Neural cell (in vitro differentiated cells): ENCODE data around the gene XIRP1. TPM values are rescaled to one million over a fixed set of nuclear protein-coding genes. Genes with fewer than 3 reads are reported as not detected.

Experiments
- H2AFZ ChIP-seq: fragments of 200-600, 300-800 bp; sonication (generic), shearing (Covaris generic); 2 replicates; pipeline ENCODE4 v1.6.0; 2014; ENCODE audit warnings: low read depth, mild to moderate bottlenecking, antibody characterized with exemption, low read length, moderate library complexity
- H3F3A ChIP-seq: fragments of 200-600 bp; shearing (Covaris generic); 2 replicates; pipeline ENCODE4 v1.6.1; 2016; ENCODE audit warnings: mild to moderate bottlenecking, moderate library complexity, mixed read lengths, antibody characterized with exemption, low read length; ENCODE audit not compliant: insufficient read depth, poor library complexity, severe bottlenecking
- H3K27ac ChIP-seq: fragments of 200-600, 300-800 bp; sonication (generic), shearing (Covaris generic); 2 replicates; pipeline ENCODE4 v1.5.1; 2014; ENCODE audit warnings: mild to moderate bottlenecking, low read length, moderate library complexity
- H3K27me3 ChIP-seq: fragments of 300-800, 200-600 bp; sonication (generic), shearing (Covaris generic); 2 replicates; pipeline ENCODE4 v1.6.0; 2014; ENCODE audit warnings: mild to moderate bottlenecking, low read depth, low read length, moderate library complexity; ENCODE audit not compliant: insufficient read depth
- H3K36me3 ChIP-seq: fragments of 300-800, 200-600 bp; sonication (generic), shearing (Covaris generic); 2 replicates; pipeline ENCODE4 v1.5.1; 2014; ENCODE audit warnings: mild to moderate bottlenecking, antibody characterized with exemption, low read length, moderate library complexity; ENCODE audit not compliant: insufficient read depth
- H3K4me2 ChIP-seq: fragments of 300-800, 200-600 bp; sonication (generic), shearing (Covaris generic); 2 replicates; pipeline ENCODE4 v1.6.0; 2014; ENCODE audit warnings: mild to moderate bottlenecking, low read length
- H3K4me3 ChIP-seq: fragments of 300-800, 200-600 bp; sonication (generic), shearing (Covaris generic); 2 replicates; pipeline ENCODE4 v1.5.1; 2014; ENCODE audit warnings: mild to moderate bottlenecking, low read length, moderate library complexity
- H3K79me2 ChIP-seq: fragments of 200-600 bp; shearing (Covaris generic); replicated peaks from 2 replicates; pipeline ENCODE4 v1.6.0; 2014; ENCODE audit warnings: mild to moderate bottlenecking, low read length, moderate library complexity; ENCODE audit not compliant: insufficient read depth
- H3K9ac ChIP-seq: fragments of 300-800, 200-600 bp; sonication (generic), shearing (Covaris generic); 2 replicates; pipeline ENCODE4 v1.6.1; 2016; ENCODE audit warnings: mild to moderate bottlenecking, low read length, mixed read lengths
- H3K9me2 ChIP-seq: fragments of 200-600 bp; shearing (Covaris generic); 2 replicates; pipeline ENCODE4 v1.6.1; 2016; ENCODE audit warnings: mild to moderate bottlenecking, low read length, mixed read lengths; ENCODE audit not compliant: insufficient read depth
- H3K9me3 ChIP-seq: fragments of 200-600, 300-800 bp; sonication (generic), shearing (Covaris generic); 2 replicates; pipeline ENCODE4 v1.6.1; 2016; ENCODE audit warnings: mild to moderate bottlenecking, mixed run types, low read length, moderate library complexity, mixed read lengths
- H4K20me1 ChIP-seq: fragments of 200-600 bp; shearing (Covaris generic); 2 replicates; pipeline ENCODE4 v1.6.1; 2016; ENCODE audit warnings: mild to moderate bottlenecking, mixed run types; ENCODE audit not compliant: insufficient read depth
- EP300 ChIP-seq: fragments of 450-650 bp; conservative IDR thresholded peaks from 2 replicates; pipeline ENCODE4 v1.6.1; 2014; ENCODE audit warnings: antibody characterized with exemption, mild to moderate bottlenecking, moderate library complexity; ENCODE audit not compliant: poor library complexity, severe bottlenecking
- EZH2 ChIP-seq: fragments of 200-600, 300-800 bp; shearing (Covaris generic), sonication (generic); IDR thresholded peaks from 2 replicates; pipeline ENCODE4 v1.6.1; 2014; ENCODE audit warnings: antibody characterized with exemption, low read length, borderline replicate concordance, mild to moderate bottlenecking; ENCODE audit not compliant: insufficient read depth, poor library complexity, severe bottlenecking
- MXI1 ChIP-seq: fragments of 450-650 bp; conservative IDR thresholded peaks from 2 replicates; pipeline ENCODE4 v1.6.1; 2014; ENCODE audit warnings: antibody characterized with exemption, mild to moderate bottlenecking; ENCODE audit not compliant: poor library complexity, severe bottlenecking
- POLR2AphosphoS5 ChIP-seq: IDR thresholded peaks from 2 replicates; pipeline ENCODE4 v1.6.1; 2012
- RAD21 ChIP-seq: fragments of 450-650 bp; conservative IDR thresholded peaks from 2 replicates; pipeline ENCODE4 v1.6.1; 2014; ENCODE audit warnings: antibody characterized with exemption, mild to moderate bottlenecking, moderate library complexity
- SMC3 ChIP-seq: fragments of 450-650 bp; conservative IDR thresholded peaks from 2 replicates; pipeline ENCODE4 v1.6.1; 2014; ENCODE audit warnings: antibody characterized with exemption, mild to moderate bottlenecking, moderate library complexity; ENCODE audit not compliant: poor library complexity
- TAF1 ChIP-seq: IDR thresholded peaks from 2 replicates; pipeline ENCODE4 v1.6.1; 2012; ENCODE audit warnings: low read depth
- polyA plus RNA-seq: library from polyadenylated mRNA; depleted of rRNA; stranded (reverse); fragments of >200 nt; gene quantifications from 2 replicates; pipeline ENCODE4 v1.2.3, GENCODE V29; 2014
- small RNA-seq, 3 experiments: library from RNA; depleted of rRNA; stranded (forward); fragments of <200 nt; gene quantifications; one replicate each; pipeline ENCODE3, GENCODE V24; 2012
- TF ChIP-seq, protein P1 (sequence below): fragments of 450-650 bp; IDR thresholded peaks from 2 replicates; pipeline ENCODE4 v1.5.1; 2014; ENCODE audit warnings: antibody characterized with exemption, mild to moderate bottlenecking, moderate library complexity; ENCODE audit not compliant: poor library complexity, severe bottlenecking
- TF ChIP-seq, protein P2 (sequence below): IDR thresholded peaks from 2 replicates; pipeline ENCODE4 v1.6.1; 2012; ENCODE audit warnings: borderline replicate concordance

The XIRP1 gene
- polyA plus RNA-seq, 1 donor from 2014 or later: not detected

DNA sequence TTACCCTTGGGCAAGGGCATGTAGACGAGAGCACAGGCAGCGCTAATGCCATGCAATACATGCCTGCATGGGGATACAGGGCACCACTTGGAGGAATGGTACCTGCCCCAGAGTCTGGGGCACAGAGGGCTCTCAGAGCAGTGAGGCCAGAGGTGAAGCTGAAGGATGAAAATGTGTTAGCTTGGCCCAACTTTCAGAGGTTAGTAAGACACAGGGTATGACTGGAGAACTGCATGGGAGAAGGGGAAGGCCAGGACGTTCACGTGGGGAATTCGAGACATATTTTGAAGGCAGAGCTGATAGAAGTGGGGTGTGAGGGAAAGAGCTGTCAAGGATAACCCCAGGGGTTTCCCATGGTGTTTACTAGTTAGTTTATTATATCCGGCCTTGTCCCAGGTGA, 58.6 kb downstream of the XIRP1 start:
- Histone ChIP-seq H2AFZ (no peak overlapping the region), H3K9me3 (no peaks in the 10 kb centered on the region), H3F3A (no peaks in the 10 kb centered on the region), H3K27me3 (no peaks in the 10 kb centered on the region), H3K79me2 (no peaks in the 10 kb centered on the region), H3K27ac (no peak overlapping the region), H3K9ac (no peak overlapping the region), H3K36me3 (peaks cover 7% of the 10 kb centered on the region), H3K4me2 (no peak overlapping the region), H4K20me1 (no peaks in the 10 kb centered on the region), H3K4me3 (no peak overlapping the region), H3K9me2 (no peaks in the 10 kb centered on the region)
- no peak for TF ChIP-seq EP300
- TF ChIP-seq TAF1: no peak
- no peak for TF ChIP-seq MXI1
- TF ChIP-seq SMC3: no peak
- TF ChIP-seq, protein P1, sequence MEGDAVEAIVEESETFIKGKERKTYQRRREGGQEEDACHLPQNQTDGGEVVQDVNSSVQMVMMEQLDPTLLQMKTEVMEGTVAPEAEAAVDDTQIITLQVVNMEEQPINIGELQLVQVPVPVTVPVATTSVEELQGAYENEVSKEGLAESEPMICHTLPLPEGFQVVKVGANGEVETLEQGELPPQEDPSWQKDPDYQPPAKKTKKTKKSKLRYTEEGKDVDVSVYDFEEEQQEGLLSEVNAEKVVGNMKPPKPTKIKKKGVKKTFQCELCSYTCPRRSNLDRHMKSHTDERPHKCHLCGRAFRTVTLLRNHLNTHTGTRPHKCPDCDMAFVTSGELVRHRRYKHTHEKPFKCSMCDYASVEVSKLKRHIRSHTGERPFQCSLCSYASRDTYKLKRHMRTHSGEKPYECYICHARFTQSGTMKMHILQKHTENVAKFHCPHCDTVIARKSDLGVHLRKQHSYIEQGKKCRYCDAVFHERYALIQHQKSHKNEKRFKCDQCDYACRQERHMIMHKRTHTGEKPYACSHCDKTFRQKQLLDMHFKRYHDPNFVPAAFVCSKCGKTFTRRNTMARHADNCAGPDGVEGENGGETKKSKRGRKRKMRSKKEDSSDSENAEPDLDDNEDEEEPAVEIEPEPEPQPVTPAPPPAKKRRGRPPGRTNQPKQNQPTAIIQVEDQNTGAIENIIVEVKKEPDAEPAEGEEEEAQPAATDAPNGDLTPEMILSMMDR: no peak
- TF ChIP-seq POLR2AphosphoS5: no peak
- TF ChIP-seq, protein P2, sequence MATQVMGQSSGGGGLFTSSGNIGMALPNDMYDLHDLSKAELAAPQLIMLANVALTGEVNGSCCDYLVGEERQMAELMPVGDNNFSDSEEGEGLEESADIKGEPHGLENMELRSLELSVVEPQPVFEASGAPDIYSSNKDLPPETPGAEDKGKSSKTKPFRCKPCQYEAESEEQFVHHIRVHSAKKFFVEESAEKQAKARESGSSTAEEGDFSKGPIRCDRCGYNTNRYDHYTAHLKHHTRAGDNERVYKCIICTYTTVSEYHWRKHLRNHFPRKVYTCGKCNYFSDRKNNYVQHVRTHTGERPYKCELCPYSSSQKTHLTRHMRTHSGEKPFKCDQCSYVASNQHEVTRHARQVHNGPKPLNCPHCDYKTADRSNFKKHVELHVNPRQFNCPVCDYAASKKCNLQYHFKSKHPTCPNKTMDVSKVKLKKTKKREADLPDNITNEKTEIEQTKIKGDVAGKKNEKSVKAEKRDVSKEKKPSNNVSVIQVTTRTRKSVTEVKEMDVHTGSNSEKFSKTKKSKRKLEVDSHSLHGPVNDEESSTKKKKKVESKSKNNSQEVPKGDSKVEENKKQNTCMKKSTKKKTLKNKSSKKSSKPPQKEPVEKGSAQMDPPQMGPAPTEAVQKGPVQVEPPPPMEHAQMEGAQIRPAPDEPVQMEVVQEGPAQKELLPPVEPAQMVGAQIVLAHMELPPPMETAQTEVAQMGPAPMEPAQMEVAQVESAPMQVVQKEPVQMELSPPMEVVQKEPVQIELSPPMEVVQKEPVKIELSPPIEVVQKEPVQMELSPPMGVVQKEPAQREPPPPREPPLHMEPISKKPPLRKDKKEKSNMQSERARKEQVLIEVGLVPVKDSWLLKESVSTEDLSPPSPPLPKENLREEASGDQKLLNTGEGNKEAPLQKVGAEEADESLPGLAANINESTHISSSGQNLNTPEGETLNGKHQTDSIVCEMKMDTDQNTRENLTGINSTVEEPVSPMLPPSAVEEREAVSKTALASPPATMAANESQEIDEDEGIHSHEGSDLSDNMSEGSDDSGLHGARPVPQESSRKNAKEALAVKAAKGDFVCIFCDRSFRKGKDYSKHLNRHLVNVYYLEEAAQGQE: no peak
- TF ChIP-seq RAD21: no peak
- no peak for TF ChIP-seq EZH2

Small RNAs within 50 kb of the gene (small RNA-seq; reads per million reads assigned to genes)
- gene RF00017: 0 reads per million in 3 experiments

Other genes with a start within 250 kb of the XIRP1 start
- 2.2 and 2.8 TPM in 2 replicates for gene SCN11A, start 140.7 kb downstream of the XIRP1 start, polyA plus RNA-seq
- 87.1 and 111 TPM in 2 replicates for gene WDR48, start 140.6 kb downstream of the XIRP1 start, polyA plus RNA-seq
- gene GORASP1, start 85.0 kb downstream of the XIRP1 start, polyA plus RNA-seq: 55.6 and 89.1 TPM in 2 replicates
- gene TTC21A, start 84.9 kb downstream of the XIRP1 start, polyA plus RNA-seq: 6.2 and 9.4 TPM in 2 replicates
- 0.09 and 0.22 TPM in 2 replicates for gene CSRNP1, start 39.0 kb downstream of the XIRP1 start, polyA plus RNA-seq
- gene CX3CR1, start 87.4 kb upstream of the XIRP1 start, polyA plus RNA-seq: not detected in 2 replicates
- not detected in 2 replicates for gene CCR8, start 137.1 kb upstream of the XIRP1 start, polyA plus RNA-seq
- 32.5 and 41.4 TPM in 2 replicates for gene SLC25A38, start 190.8 kb upstream of the XIRP1 start, polyA plus RNA-seq
- gene RPSA, start 214.1 kb upstream of the XIRP1 start, polyA plus RNA-seq: 1,510 and 1,629 TPM in 2 replicates